Stimulated activated CD8-positive, alpha-beta memory T cell treated with anti-CD3 and anti-CD28 coated beads, Interleukin-4, amount 100 ng/mL, for 1 hour (primary cell): ENCODE data around the gene MYF6.

ENCODE experiments used
- DNase-seq, 2 donors: peaks; one replicate each; pipeline ENCODE4 v3.0.0-alpha.2; 2020; ENCODE audit warnings: low read depth in 2 of 2, low spot score in 1 of 2

MYF6 gene

GRCh38 chr12:80704420-80704819, 3.0 kb upstream of the MYF6 start:
- DNase-seq, result no peak

- DNase-seq, result no peak
These were observed 410 bp downstream of the MYF6 start for GRCh38 chr12:80707830-80708258.

- no peak for DNase-seq
These were observed 983 bp downstream of the MYF6 start for GRCh38 chr12:80708259-80708974.

GRCh38 chr12:80708975-80709328, 1.5 kb downstream of the MYF6 start:
- no peak for DNase-seq

- no peak for DNase-seq
These were observed 2.6 kb downstream of the MYF6 start for GRCh38 chr12:80709811-80710726.

- no peak for DNase-seq
These were observed 3.5 kb downstream of the MYF6 start for GRCh38 chr12:80710727-80711449.

- no peak for DNase-seq
These were observed 4.4 kb downstream of the MYF6 start for GRCh38 chr12:80711866-80712265.

- DNase-seq, result no peak
These were observed 5.4 kb downstream of the MYF6 start for GRCh38 chr12:80712866-80713265.

GRCh38 chr12:80713419-80713818, 6.0 kb downstream of the MYF6 start:
- no peak for DNase-seq

GRCh38 chr12:80714055-80714454, 6.6 kb downstream of the MYF6 start:
- DNase-seq, result no peak

GRCh38 chr12:80714846-80715245, 7.4 kb downstream of the MYF6 start:
- DNase-seq, result no peak

- DNase-seq, result no peak
These were observed 8.3 kb downstream of the MYF6 start for GRCh38 chr12:80715713-80716249.

- DNase-seq, result no peak
These were observed 9.4 kb downstream of the MYF6 start, which contains the start of gene MYF5 for GRCh38 chr12:80716696-80717469. MYF5 (plus strand) TSS chr12:80716912; CDS start chr12:80717064, 152 bp downstream.

GRCh38 chr12:80717856-80718255, 10.4 kb downstream of the MYF6 start:
- no peak for DNase-seq

- no peak for DNase-seq
These were observed 13.1 kb downstream of the MYF6 start for GRCh38 chr12:80720516-80720915.

- DNase-seq, result no peak
These were observed 13.9 kb downstream of the MYF6 start for GRCh38 chr12:80721326-80721725.

- DNase-seq, result no peak
These were observed 38.5 kb downstream of the MYF6 start for GRCh38 chr12:80745851-80746505.

- DNase-seq, result no peak
These were observed 40.4 kb downstream of the MYF6 start for GRCh38 chr12:80747800-80748199.

- no peak for DNase-seq
These were observed 42.0 kb downstream of the MYF6 start for GRCh38 chr12:80749456-80749855.

- no peak for DNase-seq
These were observed 45.0 kb downstream of the MYF6 start for GRCh38 chr12:80752464-80752863.
